Colonic mucosa (tissue), 4 donors: ENCODE measurements around the gene ATF3. TPM values are rescaled to one million over a fixed set of nuclear protein-coding genes. Genes with fewer than 3 reads are reported as not detected.

Source experiments
- DNase-seq: peaks from one replicate; pipeline ENCODE4 v3.0.0-alpha.2; 2020
- H3K27ac ChIP-seq: fragments of 200-600 bp; one replicate; pipeline ENCODE4 v1.8.0; 2021
- H3K27me3 ChIP-seq: fragments of 200-600 bp; one replicate; pipeline ENCODE4 v1.8.0; 2021
- H3K36me3 ChIP-seq: fragments of 200-600 bp; one replicate; pipeline ENCODE4 v1.8.0; 2021
- H3K4me1 ChIP-seq: fragments of 200-600 bp; one replicate; pipeline ENCODE4 v1.8.0; 2021; ENCODE audit warnings: mild to moderate bottlenecking
- H3K4me3 ChIP-seq: fragments of 200-600 bp; one replicate; pipeline ENCODE4 v1.8.0; 2021
- H3K9ac ChIP-seq, 2 donors: one replicate each; pipeline ENCODE4 v1.7.0; 2013; ENCODE audit warnings: control low read depth in 2 of 2, low read depth in 2 of 2, low read length in 2 of 2
- H3K9me3 ChIP-seq: fragments of 200-600 bp; one replicate; pipeline ENCODE4 v1.8.0; 2021
- intact Hi-C: fragments of 100-400 bp; cut with DNase I; formaldehyde crosslinking; loops from one replicate; pipeline ENCODE4 v1.14.1; 2022
- total RNA-seq, 2 donors: library from RNA; stranded (reverse); fragmentation: NEBNext Ultra II Directional in 1 of 2; extraction: Animal tissue kit (Norgen Biotek cat#: 25700) in 1 of 2; gene quantifications; one replicate each; pipeline ENCODE4 v1.2.1, GENCODE V29; 2021
- TF ChIP-seq, protein P1 (sequence below): fragments of 200-600 bp; IDR thresholded peaks from one replicate; pipeline ENCODE4 v1.8.0; 2022; ENCODE audit warnings: antibody characterized with exemption, mild to moderate bottlenecking
- donor health status: healthy.
- donor health status: DM: no; HTN: no; CAD: no.
- donor health status: DM: no; HTN: no; CAD: no.

ATF3 gene
- total RNA-seq, 2 donors from 2014 or later = 17.7 to 34.0 TPM

DNA sequence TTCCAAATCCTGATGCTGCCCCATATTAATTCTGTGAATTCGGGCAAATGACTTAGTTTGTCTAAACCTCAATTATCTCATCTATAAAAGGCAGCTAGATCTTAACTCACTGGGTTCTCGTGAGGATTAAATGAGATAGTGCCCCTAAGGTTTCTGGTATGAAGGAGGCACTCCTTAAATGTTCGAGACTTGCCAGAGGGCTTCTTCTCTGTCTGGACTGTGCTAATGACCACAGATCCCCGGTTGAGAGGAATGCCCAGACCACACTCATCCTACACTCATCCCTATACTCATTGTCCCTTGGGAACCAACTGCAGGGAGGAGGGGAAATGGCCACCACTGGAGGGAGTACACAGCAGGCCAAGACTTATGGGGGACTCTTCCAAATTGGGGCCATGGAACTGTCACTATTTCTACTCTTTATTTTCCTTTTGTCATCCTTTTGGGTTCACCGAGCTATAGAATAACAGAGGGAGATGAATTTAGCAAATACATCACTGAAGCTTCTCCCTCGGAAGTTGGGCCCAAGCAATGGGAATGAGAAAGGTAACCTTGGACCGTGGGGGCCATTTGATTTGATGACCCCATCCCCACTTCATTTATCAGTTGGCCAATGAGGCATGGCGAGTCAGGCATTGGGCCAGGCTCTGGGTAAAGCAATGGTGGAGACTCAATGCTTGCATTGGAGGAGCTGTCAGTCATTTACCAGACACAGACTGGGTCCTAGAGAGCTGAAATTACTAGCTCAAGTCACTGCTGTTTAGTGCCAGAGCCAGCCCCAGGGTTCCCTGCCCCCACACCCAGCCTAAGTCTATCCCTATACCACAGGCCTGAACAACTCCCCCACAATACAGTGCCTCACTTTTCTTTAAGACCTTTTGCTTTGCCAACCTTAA, 5.1 kb downstream of the ATF3 start:
- no peaks in the 10 kb centered on the region for H3K36me3 ChIP-seq
- H3K4me1 ChIP-seq = no peaks in the 10 kb centered on the region
- no peaks in the 10 kb centered on the region for H3K27me3 ChIP-seq
- TF ChIP-seq, protein P1, sequence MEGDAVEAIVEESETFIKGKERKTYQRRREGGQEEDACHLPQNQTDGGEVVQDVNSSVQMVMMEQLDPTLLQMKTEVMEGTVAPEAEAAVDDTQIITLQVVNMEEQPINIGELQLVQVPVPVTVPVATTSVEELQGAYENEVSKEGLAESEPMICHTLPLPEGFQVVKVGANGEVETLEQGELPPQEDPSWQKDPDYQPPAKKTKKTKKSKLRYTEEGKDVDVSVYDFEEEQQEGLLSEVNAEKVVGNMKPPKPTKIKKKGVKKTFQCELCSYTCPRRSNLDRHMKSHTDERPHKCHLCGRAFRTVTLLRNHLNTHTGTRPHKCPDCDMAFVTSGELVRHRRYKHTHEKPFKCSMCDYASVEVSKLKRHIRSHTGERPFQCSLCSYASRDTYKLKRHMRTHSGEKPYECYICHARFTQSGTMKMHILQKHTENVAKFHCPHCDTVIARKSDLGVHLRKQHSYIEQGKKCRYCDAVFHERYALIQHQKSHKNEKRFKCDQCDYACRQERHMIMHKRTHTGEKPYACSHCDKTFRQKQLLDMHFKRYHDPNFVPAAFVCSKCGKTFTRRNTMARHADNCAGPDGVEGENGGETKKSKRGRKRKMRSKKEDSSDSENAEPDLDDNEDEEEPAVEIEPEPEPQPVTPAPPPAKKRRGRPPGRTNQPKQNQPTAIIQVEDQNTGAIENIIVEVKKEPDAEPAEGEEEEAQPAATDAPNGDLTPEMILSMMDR = no peak
- H3K27ac ChIP-seq = no peak overlapping the region
- H3K9me3 ChIP-seq = no peaks in the 10 kb centered on the region
- no peak overlapping the region for H3K9ac ChIP-seq
- H3K4me3 ChIP-seq = no peak overlapping the region
- DNase-seq = no peak
- intact Hi-C loops = no loop called here

DNA sequence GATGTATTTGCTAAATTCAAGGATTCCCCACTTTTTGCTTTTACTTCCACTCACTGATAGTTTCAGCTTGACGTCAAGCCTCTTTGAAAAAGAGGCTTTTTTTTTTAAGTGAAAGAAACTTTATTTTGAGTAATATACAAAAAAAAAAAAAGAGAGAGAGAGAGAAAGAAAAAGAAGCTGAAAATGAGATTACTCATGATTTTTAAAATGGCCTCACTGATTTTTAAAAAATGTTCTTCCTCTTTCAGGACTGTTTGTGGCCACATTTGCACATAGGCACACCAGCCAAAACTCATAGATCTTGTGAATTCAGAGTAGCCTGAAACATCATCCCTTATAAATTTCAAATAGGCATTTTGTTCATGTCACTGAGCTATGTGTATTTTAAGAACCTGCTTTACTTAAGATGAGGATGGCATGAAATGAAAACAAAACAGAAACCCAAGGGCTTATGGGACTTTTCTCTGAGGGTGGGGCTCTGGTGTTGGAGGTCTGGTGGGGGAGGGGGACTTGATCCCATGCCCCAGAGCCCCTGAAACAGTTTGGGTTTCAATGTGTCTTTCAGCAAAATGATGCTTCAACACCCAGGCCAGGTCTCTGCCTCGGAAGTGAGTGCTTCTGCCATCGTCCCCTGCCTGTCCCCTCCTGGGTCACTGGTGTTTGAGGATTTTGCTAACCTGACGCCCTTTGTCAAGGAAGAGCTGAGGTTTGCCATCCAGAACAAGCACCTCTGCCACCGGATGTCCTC, 6.1 kb downstream of the ATF3 start:
- no peaks in the 10 kb centered on the region for H3K9me3 ChIP-seq
- H3K27me3 ChIP-seq = no peaks in the 10 kb centered on the region
- no peak overlapping the region for H3K27ac ChIP-seq

DNA sequence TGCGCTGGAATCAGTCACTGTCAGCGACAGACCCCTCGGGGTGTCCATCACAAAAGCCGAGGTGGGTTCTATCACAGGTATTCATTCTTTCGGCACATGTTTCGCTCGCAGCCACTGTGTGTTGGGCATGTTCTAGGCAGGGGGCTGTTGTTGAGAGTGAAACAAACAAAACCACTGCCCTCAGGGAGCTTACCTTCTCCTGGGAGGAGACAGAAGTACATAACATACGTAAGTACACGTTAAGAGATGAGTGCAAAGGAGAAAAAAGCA, 6.6 kb downstream of the ATF3 start:
- Histone ChIP-seq H3K9me3 (no peaks in the 10 kb centered on the region), H3K27ac (no peak overlapping the region), H3K36me3 (no peaks in the 10 kb centered on the region), H3K4me3 (no peak overlapping the region), H3K27me3 (no peaks in the 10 kb centered on the region), H3K9ac (no peak overlapping the region), H3K4me1 (no peaks in the 10 kb centered on the region)
- intact Hi-C loops = no loop called here
- TF ChIP-seq, protein P1 = no peak
- no peak for DNase-seq

More for the DNA sequence above, 6.1 kb downstream of the ATF3 start:
- Histone ChIP-seq H3K4me3 (no peak overlapping the region), H3K36me3 (no peaks in the 10 kb centered on the region), H3K9ac (no peak overlapping the region), H3K4me1 (no peaks in the 10 kb centered on the region)
- no peak for DNase-seq
- intact Hi-C loops = no loop called here
- TF ChIP-seq, protein P1 = no peak

DNA sequence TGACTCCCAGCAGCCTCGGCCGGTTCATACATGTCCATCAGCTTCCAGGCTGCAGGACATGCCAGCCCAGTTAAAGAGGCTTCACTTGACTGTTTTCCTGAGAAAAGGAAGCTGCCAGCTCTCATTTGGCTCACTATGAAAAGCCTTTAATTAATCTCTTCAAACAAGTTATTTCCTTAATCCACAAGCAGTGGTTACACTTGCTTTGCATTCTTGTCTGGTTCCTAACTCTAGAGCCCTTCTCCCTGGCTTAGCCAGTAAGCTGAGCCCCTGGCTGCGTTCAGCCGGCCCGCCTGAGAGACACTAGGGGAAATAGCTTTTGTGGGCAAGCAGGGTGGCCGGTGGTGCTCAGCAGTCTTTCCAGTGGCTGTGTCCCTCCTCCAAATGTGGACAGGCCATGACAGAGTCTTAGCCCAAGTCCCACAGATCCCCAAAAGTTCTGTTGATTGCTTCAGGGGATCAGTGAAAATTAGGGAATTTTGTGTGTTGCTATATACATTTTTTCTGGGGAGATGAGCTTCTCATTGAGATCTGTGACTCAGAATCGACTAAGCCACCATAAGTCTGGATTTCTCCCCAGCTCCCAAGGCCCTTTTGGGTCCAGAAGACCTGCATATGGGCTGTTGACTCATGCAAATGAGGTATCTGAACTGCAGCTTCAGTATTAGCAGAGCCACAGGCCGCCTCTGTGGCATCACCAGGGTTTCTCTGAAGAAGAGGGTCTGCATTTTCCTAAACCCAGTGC, 10.1 kb downstream of the ATF3 start:
- Histone ChIP-seq H3K4me1 (no peaks in the 10 kb centered on the region), H3K9me3 (no peaks in the 10 kb centered on the region), H3K36me3 (no peaks in the 10 kb centered on the region), H3K27ac (no peak overlapping the region), H3K4me3 (no peak overlapping the region), H3K9ac (no peak overlapping the region), H3K27me3 (no peaks in the 10 kb centered on the region)
- no peak for DNase-seq
- intact Hi-C loops = no loop called here
- TF ChIP-seq, protein P1 = no peak

DNA sequence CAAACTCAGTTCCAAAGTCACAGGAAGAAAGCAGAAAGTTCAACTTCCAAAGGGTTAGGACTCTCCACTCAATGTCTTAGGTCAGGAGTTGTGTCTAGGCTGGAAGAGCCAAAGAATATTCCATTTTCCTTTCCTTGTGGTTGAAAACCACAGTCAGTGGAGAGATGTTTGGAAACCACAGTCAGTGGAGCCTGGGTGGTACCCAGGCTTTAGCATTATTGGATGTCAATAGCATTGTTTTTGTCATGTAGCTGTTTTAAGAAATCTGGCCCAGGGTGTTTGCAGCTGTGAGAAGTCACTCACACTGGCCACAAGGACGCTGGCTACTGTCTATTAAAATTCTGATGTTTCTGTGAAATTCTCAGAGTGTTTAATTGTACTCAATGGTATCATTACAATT, 11.7 kb downstream of the ATF3 start:
- Histone ChIP-seq H3K4me3 (no peak overlapping the region), H3K9me3 (no peaks in the 10 kb centered on the region), H3K4me1 (no peaks in the 10 kb centered on the region), H3K27me3 (no peaks in the 10 kb centered on the region), H3K27ac (no peak overlapping the region), H3K9ac (no peak overlapping the region), H3K36me3 (no peaks in the 10 kb centered on the region)
- intact Hi-C loops = no loop called here
- no peak for DNase-seq
- TF ChIP-seq, protein P1 = no peak
